ENCODE measurements around the gene SCUBE2. TPM values are rescaled to one million over a fixed set of nuclear protein-coding genes. Genes with fewer than 3 reads are reported as not detected.

The SCUBE2 gene
- total and polyA plus RNA-seq, 7 donors, result 2.3 to 22.9 (median 7.5) TPM

DNA sequence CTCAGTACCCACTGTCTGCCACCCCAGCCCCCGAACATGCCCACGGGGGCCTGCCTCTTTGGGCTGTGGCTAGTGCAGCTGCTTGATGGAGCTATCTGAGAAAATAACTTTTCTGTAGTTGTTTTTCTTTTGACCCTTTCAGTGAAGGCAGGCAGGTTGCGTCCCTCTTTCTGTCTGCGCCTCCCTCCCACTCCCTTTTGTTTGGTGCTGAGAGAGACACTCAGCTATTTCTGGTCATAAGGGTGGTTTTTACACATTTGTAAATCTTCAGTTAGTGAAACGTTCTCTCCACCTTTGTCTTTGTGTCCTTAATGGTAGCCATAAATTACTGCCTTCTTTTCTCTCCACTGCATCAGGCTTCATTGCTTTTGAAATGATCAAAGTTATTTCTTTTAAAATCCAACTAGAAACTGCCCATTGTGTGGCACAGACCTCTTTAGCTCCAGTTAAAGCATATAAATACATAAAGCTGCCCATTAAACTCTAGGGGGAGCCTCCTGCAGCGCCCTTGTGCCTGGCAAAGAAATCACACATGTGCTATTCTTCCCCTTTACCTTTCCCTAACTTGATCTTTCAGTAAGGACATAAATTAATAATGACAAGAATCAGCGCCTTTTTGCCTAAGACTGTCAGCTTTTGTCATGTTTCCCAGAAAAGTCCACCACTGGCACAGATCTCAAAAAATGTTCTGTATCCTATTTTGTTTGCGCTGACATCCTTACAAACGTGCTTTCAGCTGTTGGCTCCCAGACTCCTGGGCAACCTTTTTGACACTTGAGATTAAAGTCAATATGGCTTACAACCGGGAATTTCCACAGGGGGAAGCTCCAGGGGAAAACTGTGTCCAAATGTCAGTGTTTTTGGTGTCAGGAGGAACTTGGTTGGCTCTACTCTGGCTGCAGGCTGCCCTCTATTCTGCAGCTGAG is 1.7 kb upstream of the SCUBE2 start:
- 71 to 74% methylated on average over 10 of the region's 10 CpGs for WGBS, 2 donors

DNA sequence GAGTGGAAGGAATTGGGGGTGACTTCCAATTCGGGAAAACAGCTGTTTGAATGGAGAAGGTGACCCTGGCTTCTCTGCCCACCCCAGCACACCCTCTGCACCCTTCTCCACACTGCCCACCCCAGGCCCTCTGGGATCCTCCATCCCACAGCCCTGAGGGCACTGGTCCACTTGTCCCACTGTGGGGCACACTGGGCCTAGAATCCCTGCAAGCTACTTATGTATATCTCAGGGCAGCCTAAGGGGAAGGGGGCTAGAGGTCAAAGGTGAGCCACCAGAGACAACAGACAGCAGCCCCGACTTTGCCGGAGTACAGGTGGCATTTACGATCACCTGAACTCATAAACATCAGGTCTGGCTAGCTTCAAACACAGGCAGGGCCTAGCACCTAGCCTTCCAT is 673 bp upstream of the SCUBE2 start:
- H3K27ac ChIP-seq, result no peak overlapping the region
- H3K4me3 ChIP-seq, result peak overlapping the region in 3 of 4 donors; percentile 47 to 68 (median 64)
- intact Hi-C loops (cut with DNase I), result loop anchor here (5.0 kb wide), 1 partner anchor 75 kb away; no protein-coding TSS in a partner anchor
- no peaks in the 10 kb centered on the region for H3K9me3 ChIP-seq
- no peak for TF ChIP-seq POLR2AphosphoS5 (IDR thresholded peaks at IDR 0.05)
- 25 to 63% methylated on average over 4 of the region's 4 CpGs for WGBS, 2 donors
- H3K36me3 ChIP-seq, result no peaks in the 10 kb centered on the region
- peaks cover 0 to 13% (median 5%) of the 10 kb centered on the region in 3 donors for H3K27me3 ChIP-seq
- no peak for DNase-seq
- H3K4me1 ChIP-seq, result peaks cover 0 to 16% (median 13%) of the 10 kb centered on the region in 4 donors

More for the DNA sequence above, 1.7 kb upstream of the SCUBE2 start:
- TF ChIP-seq, protein P1, sequence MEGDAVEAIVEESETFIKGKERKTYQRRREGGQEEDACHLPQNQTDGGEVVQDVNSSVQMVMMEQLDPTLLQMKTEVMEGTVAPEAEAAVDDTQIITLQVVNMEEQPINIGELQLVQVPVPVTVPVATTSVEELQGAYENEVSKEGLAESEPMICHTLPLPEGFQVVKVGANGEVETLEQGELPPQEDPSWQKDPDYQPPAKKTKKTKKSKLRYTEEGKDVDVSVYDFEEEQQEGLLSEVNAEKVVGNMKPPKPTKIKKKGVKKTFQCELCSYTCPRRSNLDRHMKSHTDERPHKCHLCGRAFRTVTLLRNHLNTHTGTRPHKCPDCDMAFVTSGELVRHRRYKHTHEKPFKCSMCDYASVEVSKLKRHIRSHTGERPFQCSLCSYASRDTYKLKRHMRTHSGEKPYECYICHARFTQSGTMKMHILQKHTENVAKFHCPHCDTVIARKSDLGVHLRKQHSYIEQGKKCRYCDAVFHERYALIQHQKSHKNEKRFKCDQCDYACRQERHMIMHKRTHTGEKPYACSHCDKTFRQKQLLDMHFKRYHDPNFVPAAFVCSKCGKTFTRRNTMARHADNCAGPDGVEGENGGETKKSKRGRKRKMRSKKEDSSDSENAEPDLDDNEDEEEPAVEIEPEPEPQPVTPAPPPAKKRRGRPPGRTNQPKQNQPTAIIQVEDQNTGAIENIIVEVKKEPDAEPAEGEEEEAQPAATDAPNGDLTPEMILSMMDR (IDR thresholded peaks at IDR 0.05), result no peak
- TF ChIP-seq POLR2AphosphoS5 (IDR thresholded peaks at IDR 0.05), result no peak
- TF ChIP-seq POLR2A (IDR thresholded peaks at IDR 0.05), result no peak
- no peak for DNase-seq
- H3K4me3 ChIP-seq, result no peak overlapping the region
- H3K36me3 ChIP-seq, result no peaks in the 10 kb centered on the region
- H3K4me1 ChIP-seq, result peaks cover 0 to 16% (median 13%) of the 10 kb centered on the region in 4 donors
- no peaks in the 10 kb centered on the region for H3K9me3 ChIP-seq
- intact Hi-C loops (cut with DNase I), result loop anchor here (5.0 kb wide), 1 partner anchor 76 kb away; no protein-coding TSS in a partner anchor
- H3K27me3 ChIP-seq, result peaks cover 0 to 13% (median 5%) of the 10 kb centered on the region in 3 donors
- H3K27ac ChIP-seq, result no peak overlapping the region

- 51 to 75% methylated on average over 20 of the region's 20 CpGs for WGBS, 2 donors
- intact Hi-C loops (cut with DNase I), result loop anchor here (5.0 kb wide), 1 partner anchor 73 kb away; no protein-coding TSS in a partner anchor
- no peaks in the 10 kb centered on the region for H3K36me3 ChIP-seq
- H3K27me3 ChIP-seq, result peaks cover 0 to 13% (median 5%) of the 10 kb centered on the region in 3 donors
- TF ChIP-seq POLR2A (IDR thresholded peaks at IDR 0.05) (no peak), POLR2AphosphoS5 (IDR thresholded peaks at IDR 0.05) (no peak), EP300 (IDR thresholded peaks at IDR 0.05) (no peak)
- TF ChIP-seq, protein P1 (IDR thresholded peaks at IDR 0.05), result no peak
- peak overlapping the region in 3 of 4 donors; percentile 10 to 57 (median 54) for H3K27ac ChIP-seq
- peak overlapping the region; percentile 19 to 68 (median 56) for H3K4me3 ChIP-seq
- H3K4me1 ChIP-seq, result peaks cover 0 to 16% (median 13%) of the 10 kb centered on the region in 4 donors
- no peaks in the 10 kb centered on the region for H3K9me3 ChIP-seq
- DNase-seq, result no peak
Observed at GRCh38 chr11:9090488-9091043, 833 bp downstream of the SCUBE2 start.

GRCh38 chr11:9089636-9090035 is 1.8 kb downstream of the SCUBE2 start:
- Histone ChIP-seq H3K4me1 (peaks cover 0 to 16% (median 13%) of the 10 kb centered on the region in 4 donors), H3K4me3 (no peak overlapping the region), H3K27ac (no peak overlapping the region), H3K9me3 (no peaks in the 10 kb centered on the region), H3K36me3 (no peaks in the 10 kb centered on the region), H3K27me3 (peaks cover 0 to 13% (median 5%) of the 10 kb centered on the region in 3 donors)
- TF ChIP-seq, protein P1 (IDR thresholded peaks at IDR 0.05), result no peak
- DNase-seq, result no peak
- intact Hi-C loops (cut with DNase I), result loop anchor here (5.0 kb wide), 1 partner anchor 72 kb away; no protein-coding TSS in a partner anchor
- 48 to 77% methylated on average over 6 of the region's 6 CpGs for whole genome bisulfite sequencing, 2 donors

DNA sequence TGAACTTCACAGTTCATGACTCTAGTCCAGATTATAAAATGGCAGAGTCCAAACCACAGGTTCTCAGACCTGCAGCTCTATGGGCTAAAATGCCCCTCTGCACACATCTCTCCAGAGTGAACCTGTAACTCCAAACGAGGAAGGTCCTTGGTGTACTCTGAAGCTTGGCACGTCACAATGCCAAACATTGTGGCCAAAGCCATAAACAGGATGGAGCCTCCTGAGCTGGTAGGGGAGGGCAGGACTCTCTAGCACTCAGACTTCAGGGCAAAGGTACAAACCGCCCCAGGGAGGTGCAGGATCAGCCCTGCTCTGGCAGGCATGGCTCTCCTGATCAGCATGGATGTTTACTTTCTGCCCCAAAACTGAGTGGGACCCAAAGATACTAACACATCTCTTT is 2.3 kb downstream of the SCUBE2 start:
- 8 to 68% methylated on average over 3 of the region's 3 CpGs for WGBS, 2 donors
- Histone ChIP-seq H3K36me3 (no peaks in the 10 kb centered on the region), H3K27me3 (peaks cover 0 to 13% (median 5%) of the 10 kb centered on the region in 3 donors), H3K4me3 (no peak overlapping the region), H3K4me1 (peaks cover 0 to 16% (median 13%) of the 10 kb centered on the region in 4 donors), H3K27ac (no peak overlapping the region), H3K9me3 (no peaks in the 10 kb centered on the region)
- no peak for DNase-seq
- TF ChIP-seq POLR2AphosphoS5 (IDR thresholded peaks at IDR 0.05), result no peak
- TF ChIP-seq, protein P1 (IDR thresholded peaks at IDR 0.05), result no peak
- TF ChIP-seq POLR2A (IDR thresholded peaks at IDR 0.05), result no peak
- TF ChIP-seq EP300 (IDR thresholded peaks at IDR 0.05), result no peak
- intact Hi-C loops (cut with DNase I), result no loop called here

Measured in sigmoid colon (tissue), 7 donors.